ENCODE data around the gene MRTFB. TPM values are rescaled to one million over a fixed set of nuclear protein-coding genes. Genes with fewer than 3 reads are reported as not detected.

Gene MRTFB
- total and polyA plus RNA-seq, 2 of the 13 experiments (the other 11 are each of a cell fraction or from before 2014, with no cell fraction given): 11.4 to 14.0 TPM

GRCh38 chr16:14285513-14286367, 214.6 kb downstream of the MRTFB start (continued):
- TF ChIP-seq PBX3 (CRISPR knock-in tag; IDR thresholded peaks at IDR 0.05; ENCODE audit: borderline replicate concordance) (no peak; the same call in 1 of the 2 replicates), ZNF263 (CRISPR knock-in tag; IDR thresholded peaks at IDR 0.05) (peak; percentile 63; the same call in 1 of the 2 replicates), ZBTB1 (CRISPR knock-in tag; IDR thresholded peaks at IDR 0.05; ENCODE audit: borderline replicate concordance) (no peak), NPAS2 (CRISPR knock-in tag; IDR thresholded peaks at IDR 0.05; ENCODE audit: borderline replicate concordance) (no peak), MLLT10 (CRISPR knock-in tag; IDR thresholded peaks at IDR 0.05) (no peak), PRPF4 (IDR thresholded peaks at IDR 0.05; ENCODE audit: low read depth, low read length, poor library complexity, severe bottlenecking) (no peak), NR3C1 (CRISPR knock-in tag; IDR thresholded peaks at IDR 0.05) (no peak), RNF219 (CRISPR knock-in tag; IDR thresholded peaks at IDR 0.05) (no peak; the same call in 1 of the 2 replicates), KLF12 (CRISPR knock-in tag; IDR thresholded peaks at IDR 0.05; ENCODE audit: borderline replicate concordance) (peak; percentile 89; the same call in 1 of the 2 replicates), PCBP1 (IDR thresholded peaks at IDR 0.05; ENCODE audit: borderline replicate concordance, low read depth, low read length) (0 out of 2 replicates have a peak, but pooled peaks have one; percentile 60), POGK (CRISPR knock-in tag; conservative IDR thresholded peaks at IDR 0.05) (peak; percentile 88; the same call in 1 of the 2 replicates), GMEB1 (CRISPR knock-in tag; IDR thresholded peaks at IDR 0.05; ENCODE audit: borderline replicate concordance) (peak; percentile 80), ZNF556 (CRISPR knock-in tag; IDR thresholded peaks at IDR 0.05; ENCODE audit: borderline replicate concordance) (peak; percentile 100), TEAD2 (CRISPR knock-in tag; IDR thresholded peaks at IDR 0.05) (no peak; the same call in 1 of the 2 replicates), ZNF891 (CRISPR knock-in tag; IDR thresholded peaks at IDR 0.05) (0 out of 2 replicates have a peak, but pooled peaks have one; percentile 4), ZNF720 (CRISPR knock-in tag; IDR thresholded peaks at IDR 0.05) (no peak), ZBTB25 (CRISPR knock-in tag; IDR thresholded peaks at IDR 0.05) (peak; percentile 94), ZNF484 (CRISPR knock-in tag; IDR thresholded peaks at IDR 0.05; ENCODE audit: borderline replicate concordance, low read depth) (no peak), ZNF30 (CRISPR knock-in tag; IDR thresholded peaks at IDR 0.05) (no peak)

Measured in HepG2 (cell line).